A549 (cell line): ENCODE results near the gene RBMS3.

ENCODE experiments used
- CTCF ChIP-seq: fragments of >200 bp; sonication (Bioruptor Twin); formaldehyde crosslinking; IDR thresholded peaks from 3 replicates; pipeline ENCODE4 v1.5.1; 2016
- MAZ ChIP-seq: fragments of 150-350 bp; IDR thresholded peaks from 2 replicates; pipeline ENCODE4 v1.6.1; 2014; ENCODE audit warnings: antibody characterized with exemption, low read depth, low read length, borderline replicate concordance
- RFX5 ChIP-seq: fragments of 450-650 bp; IDR thresholded peaks from 2 replicates; pipeline ENCODE4 v1.7.1; 2014; ENCODE audit warnings: antibody characterized with exemption, mild to moderate bottlenecking, moderate library complexity

- TF ChIP-seq CTCF (no peak), RFX5 (no peak), MAZ (no peak)
Measured at GRCh38 chr3:29721789-29722188, 440.9 kb downstream of the RBMS3 start.
